GM12872 (cell line): ENCODE results near the gene FAM234A.

ENCODE experiments used
- TF ChIP-seq, protein P1 (sequence below): IDR thresholded peaks from 3 replicates; pipeline ENCODE4 v1.5.1; 2011; ENCODE audit warnings: low read depth, mild to moderate bottlenecking, low read length, moderate library complexity; ENCODE audit not compliant: insufficient read depth

FAM234A gene

DNA sequence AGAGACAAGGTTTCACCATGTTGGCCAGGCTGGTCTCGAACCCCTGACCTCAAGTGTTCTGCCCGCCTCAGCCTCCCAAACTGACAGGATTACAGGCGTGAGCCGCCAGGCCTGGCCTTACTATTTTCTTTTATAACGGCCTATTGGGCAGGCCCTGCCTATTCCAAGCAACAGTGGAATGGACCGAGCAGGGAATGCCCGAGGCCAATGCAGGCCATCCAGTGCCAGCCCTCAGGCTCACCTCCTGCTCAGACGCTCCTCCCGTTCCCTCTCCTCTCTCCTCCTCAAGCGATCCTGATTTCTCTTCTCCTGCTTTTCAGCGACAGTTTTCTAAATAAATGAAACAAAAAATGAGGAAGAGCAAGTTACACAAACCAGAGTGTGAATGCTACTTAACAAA is 41.9 kb upstream of the FAM234A start:
- TF ChIP-seq, protein P1, sequence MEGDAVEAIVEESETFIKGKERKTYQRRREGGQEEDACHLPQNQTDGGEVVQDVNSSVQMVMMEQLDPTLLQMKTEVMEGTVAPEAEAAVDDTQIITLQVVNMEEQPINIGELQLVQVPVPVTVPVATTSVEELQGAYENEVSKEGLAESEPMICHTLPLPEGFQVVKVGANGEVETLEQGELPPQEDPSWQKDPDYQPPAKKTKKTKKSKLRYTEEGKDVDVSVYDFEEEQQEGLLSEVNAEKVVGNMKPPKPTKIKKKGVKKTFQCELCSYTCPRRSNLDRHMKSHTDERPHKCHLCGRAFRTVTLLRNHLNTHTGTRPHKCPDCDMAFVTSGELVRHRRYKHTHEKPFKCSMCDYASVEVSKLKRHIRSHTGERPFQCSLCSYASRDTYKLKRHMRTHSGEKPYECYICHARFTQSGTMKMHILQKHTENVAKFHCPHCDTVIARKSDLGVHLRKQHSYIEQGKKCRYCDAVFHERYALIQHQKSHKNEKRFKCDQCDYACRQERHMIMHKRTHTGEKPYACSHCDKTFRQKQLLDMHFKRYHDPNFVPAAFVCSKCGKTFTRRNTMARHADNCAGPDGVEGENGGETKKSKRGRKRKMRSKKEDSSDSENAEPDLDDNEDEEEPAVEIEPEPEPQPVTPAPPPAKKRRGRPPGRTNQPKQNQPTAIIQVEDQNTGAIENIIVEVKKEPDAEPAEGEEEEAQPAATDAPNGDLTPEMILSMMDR, result no peak

DNA sequence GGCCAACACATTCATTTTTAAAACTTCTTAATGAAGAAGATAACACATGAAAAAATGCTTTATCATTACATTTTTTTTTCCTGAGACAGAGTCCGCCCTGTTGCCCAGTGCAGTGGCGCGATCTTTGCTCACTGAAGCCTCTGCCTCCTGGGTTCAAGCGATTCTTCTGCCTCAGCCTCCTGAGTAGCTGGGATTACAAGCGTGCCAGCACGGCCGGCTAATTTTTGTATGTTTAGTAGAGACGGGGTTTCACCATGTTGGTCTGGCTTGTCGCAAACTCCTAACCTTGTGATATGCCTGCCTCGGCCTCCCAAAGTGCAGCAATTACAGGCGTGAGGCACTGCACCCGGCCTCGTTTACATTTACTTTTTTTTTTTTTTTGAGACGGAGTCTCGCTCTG is 41.2 kb upstream of the FAM234A start:
- TF ChIP-seq, protein P1, result no peak

DNA sequence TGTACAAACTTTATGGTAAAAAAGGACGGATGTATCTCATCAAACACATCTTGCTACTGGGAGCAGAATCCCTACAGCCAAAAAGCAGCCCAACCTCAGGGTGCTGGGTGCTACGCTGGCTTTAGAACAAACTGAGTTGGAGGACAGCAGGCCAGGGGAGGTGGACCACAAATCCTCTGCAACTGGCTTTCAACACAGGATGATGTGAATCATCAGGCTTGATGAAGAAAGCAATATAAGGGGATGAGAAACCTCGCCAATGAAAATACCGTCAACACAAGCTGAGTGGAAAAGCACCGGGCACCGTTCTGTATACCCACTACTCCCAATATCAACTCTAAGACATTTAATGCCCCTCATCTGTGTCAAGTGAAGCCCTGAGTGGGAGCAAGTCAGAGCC is 40.1 kb upstream of the FAM234A start:
- TF ChIP-seq, protein P1, result no peak

DNA sequence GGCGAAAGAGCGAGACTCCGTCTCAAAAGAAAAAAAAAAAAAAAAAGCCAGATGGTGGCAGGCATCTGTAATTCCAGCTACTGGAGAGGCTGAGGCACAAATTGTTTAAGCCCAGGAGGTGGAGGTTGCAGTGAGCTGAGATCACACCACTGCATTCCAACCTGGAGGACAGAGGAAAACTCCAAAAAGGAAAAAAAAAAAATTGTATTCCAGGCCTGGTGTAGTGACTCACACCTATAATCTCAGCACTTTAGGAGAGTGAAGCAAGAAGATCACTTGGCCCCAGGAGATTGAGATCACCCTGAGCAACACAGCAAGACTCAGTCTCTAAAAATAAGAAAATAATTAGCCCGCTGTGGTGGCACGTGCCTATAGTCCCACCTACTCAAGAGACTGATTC is 34.2 kb upstream of the FAM234A start:
- TF ChIP-seq, protein P1, result no peak

DNA sequence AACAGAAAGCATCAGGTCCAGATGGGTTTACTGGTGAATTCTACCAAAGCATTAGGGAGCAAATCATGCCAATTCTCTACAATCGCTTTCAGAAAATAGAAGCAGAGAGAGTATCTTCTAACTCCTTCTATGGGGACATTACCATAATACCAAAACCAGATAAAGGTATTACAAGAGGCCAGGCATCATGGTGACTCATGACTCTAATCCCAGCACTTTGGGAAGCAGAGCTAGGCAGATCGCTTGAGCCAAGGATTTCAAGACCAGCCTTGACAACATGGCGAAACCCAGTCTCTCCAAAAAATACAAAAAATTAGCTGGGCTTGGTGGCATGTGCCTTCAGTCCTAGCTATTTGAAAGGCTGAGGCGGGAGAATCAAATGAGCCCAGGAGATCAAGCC is 31.4 kb upstream of the FAM234A start:
- TF ChIP-seq, protein P1, result no peak

DNA sequence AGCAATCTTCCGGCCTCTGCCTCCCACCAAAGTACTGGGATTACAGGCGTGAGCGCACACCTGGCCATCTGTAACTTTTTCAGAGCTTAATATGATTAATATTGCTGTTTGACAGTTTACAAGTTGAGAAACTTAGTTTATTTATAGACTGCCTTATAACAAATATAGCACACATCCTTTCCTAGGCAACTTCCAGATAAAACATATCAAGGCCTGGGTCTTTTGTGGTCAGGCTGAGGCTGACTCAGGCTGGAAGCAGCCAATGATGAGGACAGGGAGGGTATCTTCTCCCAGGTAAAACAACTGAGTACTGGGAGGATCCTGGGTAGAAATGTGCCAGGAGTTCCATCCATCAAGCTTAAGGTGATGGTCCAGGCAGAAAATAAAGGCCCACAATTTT is 21.6 kb upstream of the FAM234A start:
- TF ChIP-seq, protein P1, result no peak

DNA sequence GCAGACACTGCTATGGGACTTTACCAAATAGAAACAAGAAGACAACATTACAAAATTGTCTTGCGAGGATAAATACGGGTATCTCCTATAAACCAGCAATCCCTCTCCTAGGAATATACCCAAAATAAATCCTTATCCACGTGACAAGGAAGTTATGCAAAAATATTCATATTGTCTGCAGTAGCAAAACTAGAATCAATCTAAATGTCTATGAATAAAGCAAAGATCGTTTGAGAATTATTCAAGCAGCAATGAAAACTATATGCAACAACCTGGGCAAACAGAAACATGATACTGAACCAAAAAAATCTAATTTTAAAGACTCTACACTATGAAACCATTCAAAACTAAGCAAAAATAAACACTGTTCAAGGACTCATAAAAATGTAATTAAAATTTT is 14.6 kb upstream of the FAM234A start:
- TF ChIP-seq, protein P1, result no peak

DNA sequence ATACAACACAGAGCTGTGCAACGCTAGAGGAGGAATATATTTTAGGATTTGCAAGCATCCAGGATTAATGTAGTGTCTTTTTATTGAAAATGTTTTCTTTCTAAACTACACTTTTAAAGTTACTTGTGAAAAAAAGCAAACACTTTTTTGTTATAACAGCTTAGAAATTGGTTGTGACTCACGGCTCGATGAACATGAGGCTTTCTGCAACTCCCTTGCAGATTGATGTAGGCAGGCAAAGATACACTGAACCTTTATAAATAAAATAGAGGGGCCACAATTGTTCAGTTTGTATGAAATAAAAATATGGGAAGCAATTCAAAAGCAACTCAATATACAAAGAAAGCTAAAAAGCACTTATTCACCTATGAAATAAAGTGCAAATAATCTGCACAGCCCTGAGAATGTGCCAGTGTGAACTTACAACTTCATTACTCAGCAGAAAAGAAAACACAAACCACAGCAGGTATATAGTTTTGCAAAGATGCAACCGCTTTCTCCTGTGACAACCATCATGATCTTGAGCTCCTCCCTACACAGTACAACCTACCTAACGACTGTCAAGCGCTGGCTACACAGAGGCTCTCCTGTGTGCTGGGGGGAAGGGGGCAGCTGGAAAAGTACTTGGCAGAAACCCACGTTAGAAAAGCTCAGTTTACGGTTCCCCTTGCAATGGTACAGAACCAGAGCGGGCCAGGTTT is 6.3 kb upstream of the FAM234A start:
- TF ChIP-seq, protein P1, result no peak
